Neural progenitor cell (in vitro differentiated cells): Measurements from ENCODE around the gene CLCN6.

Source experiments
- CTCF ChIP-seq: fragments of 200-600 bp; sonication (generic); IDR thresholded peaks from 2 replicates; pipeline ENCODE4 v1.5.1; 2017; ENCODE audit warnings: antibody characterized with exemption, mild to moderate bottlenecking
- EZH2 ChIP-seq: fragments of 200-600 bp; sonication (generic); IDR thresholded peaks from 2 replicates; pipeline ENCODE4 v1.6.1; 2017; ENCODE audit warnings: antibody characterized with exemption, mild to moderate bottlenecking, moderate library complexity

GRCh38 chr1:11836955-11837766 is 31.2 kb downstream of the CLCN6 start:
- TF ChIP-seq CTCF (no peak), EZH2 (no peak)
